Skeletal muscle tissue (tissue), 4 donors: ENCODE results near the gene PAX4. TPM values are rescaled to one million over a fixed set of nuclear protein-coding genes. Genes with fewer than 3 reads are reported as not detected.
"Not testable (repeated sequence)": the region's sequence is repeated elsewhere in the genome, so short reads cannot be mapped to it uniquely, and the experiment has no call there.

Source experiments
- H3K27ac ChIP-seq: one replicate; pipeline ENCODE4 v1.7.0; 2013; ENCODE audit warnings: mild to moderate bottlenecking, low read depth, low read length, inconsistent platforms
- H3K27me3 ChIP-seq, 3 donors: one replicate each; pipeline ENCODE4 v1.7.0; 2013; ENCODE audit warnings: low read length in 3 of 3; ENCODE audit not compliant: control insufficient read depth in 3 of 3, insufficient read depth in 3 of 3
- H3K36me3 ChIP-seq, 3 donors: one replicate each; pipeline ENCODE4 v1.7.0; 2013; ENCODE audit warnings: low read length in 3 of 3; ENCODE audit not compliant: control insufficient read depth in 3 of 3, insufficient read depth in 3 of 3
- H3K4me1 ChIP-seq, 3 donors: one replicate each; pipeline ENCODE4 v1.7.0; 2013; ENCODE audit warnings: low read length in 3 of 3, mild to moderate bottlenecking in 3 of 3; ENCODE audit not compliant: control insufficient read depth in 3 of 3, insufficient read depth in 3 of 3
- H3K4me3 ChIP-seq, 3 donors: one replicate each; pipeline ENCODE4 v1.7.0; 2013; ENCODE audit warnings: low read length in 3 of 3
- H3K9ac ChIP-seq, 3 donors: one replicate each; pipeline ENCODE4 v1.7.0; 2013; ENCODE audit warnings: low read length in 3 of 3, mild to moderate bottlenecking in 3 of 3, moderate library complexity in 2 of 3, low read depth in 1 of 3
- H3K9me3 ChIP-seq, 3 donors: one replicate each; pipeline ENCODE4 v1.7.0; 2013; ENCODE audit warnings: low read length in 3 of 3; ENCODE audit not compliant: control insufficient read depth in 3 of 3
- total RNA-seq: library from RNA; depleted of rRNA; stranded (reverse); fragments of >200 nt; gene quantifications from one replicate; pipeline ENCODE4 v1.2.3, GENCODE V29; 2014
- donor health status: Osteomylitis.

The PAX4 gene
- total RNA-seq, 1 donor from 2014 or later: not detected

DNA sequence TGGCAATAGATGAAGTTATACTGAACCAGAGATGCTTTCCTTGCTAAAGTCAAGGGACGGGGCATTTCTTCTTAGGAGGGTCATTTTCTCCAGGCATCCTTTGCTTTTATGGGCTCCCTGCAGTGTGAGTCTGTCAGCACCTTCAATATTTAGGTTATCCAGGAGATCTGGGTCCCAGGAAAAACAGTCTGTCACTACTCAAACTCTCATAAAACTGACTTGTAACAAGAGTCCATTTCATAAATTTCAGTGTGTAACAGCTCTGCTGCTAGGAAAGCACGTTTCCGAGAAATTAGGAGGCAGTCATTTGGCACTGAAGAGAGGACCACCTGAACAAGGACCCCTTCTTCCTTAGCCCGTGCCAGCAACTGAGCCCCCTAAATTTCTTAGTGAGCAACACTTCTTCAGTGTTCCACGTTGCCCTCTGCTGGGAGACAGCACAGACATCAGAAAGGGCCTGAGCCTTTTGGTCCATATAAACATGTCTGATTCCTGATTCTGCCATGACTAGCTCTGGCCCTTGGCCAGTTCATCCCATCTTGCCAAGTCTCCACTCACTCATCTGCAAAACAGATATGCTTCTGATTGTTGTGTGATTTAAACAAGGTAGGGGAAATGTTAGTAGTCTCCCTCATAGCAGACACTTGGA is 39.8 kb downstream of the PAX4 start:
- peaks cover 21 to 26% (median 21%) of the 10 kb centered on the region in 3 donors for H3K4me1 ChIP-seq
- no peaks in the 10 kb centered on the region for H3K9me3 ChIP-seq
- no peaks in the 10 kb centered on the region for H3K27me3 ChIP-seq
- no peak overlapping the region for H3K27ac ChIP-seq
- H3K4me3 ChIP-seq: no peak overlapping the region
- no peak overlapping the region for H3K9ac ChIP-seq
- peaks cover 15 to 34% (median 20%) of the 10 kb centered on the region in 3 donors for H3K36me3 ChIP-seq

DNA sequence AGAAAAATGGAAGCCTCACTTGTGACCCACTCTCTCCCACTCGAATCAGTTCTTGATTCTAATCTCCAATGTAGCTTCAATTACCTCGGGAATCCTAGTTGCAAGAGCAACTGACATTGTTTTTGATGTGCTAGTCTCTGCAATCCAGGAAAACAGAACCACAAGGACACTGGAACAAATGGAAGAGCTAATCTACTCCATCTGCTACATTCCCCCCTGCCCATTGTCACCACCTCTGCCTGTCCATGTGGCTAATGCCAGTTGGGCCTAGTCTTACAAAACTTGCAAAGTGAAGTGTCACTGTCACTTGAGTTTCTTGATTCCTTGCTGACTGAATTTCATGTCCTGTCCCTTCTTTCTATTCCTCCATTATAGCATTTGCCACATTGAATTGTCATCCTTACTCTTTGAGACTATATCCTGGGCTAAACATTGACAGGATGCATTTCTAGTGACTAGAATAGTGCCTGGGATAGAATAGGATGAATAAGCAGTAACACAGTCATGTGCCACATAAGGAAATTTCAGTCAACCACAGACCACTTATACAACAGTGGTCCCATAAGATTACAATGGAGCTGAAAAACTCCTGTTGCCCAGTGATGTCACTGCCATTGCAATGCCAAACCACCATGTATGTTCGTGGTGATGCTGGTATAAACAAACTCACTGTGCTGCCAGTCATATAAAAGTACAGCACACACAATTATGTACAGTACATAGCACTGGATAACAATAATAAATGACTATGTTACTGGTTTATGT is 46.0 kb downstream of the PAX4 start:
- no peak overlapping the region for H3K9ac ChIP-seq
- no peak overlapping the region for H3K4me3 ChIP-seq
- H3K36me3 ChIP-seq: no peaks in the 10 kb centered on the region
- no peaks in the 10 kb centered on the region for H3K4me1 ChIP-seq
- no peaks in the 10 kb centered on the region for H3K9me3 ChIP-seq
- H3K27me3 ChIP-seq: no peaks in the 10 kb centered on the region
- H3K27ac ChIP-seq: no peak overlapping the region

DNA sequence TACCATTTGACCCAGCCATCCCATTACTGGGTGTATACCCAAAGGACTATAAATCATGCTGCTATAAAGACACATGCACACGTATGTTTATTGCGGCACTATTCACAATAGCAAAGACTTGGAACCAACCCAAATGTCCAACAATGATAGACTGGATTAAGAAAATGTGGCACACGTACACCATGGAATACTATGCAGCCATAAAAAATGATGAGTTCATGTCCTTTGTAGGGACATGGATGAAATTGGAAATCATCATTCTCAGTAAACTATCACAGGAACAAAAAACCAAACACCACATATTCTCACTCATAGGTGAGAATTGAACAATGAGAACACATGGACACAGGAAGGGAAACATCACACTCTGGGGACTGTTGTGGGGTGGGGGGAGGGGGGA is 49.9 kb downstream of the PAX4 start:
- not testable (repeated sequence) for H3K9me3 ChIP-seq, H3K4me1 ChIP-seq, H3K4me3 ChIP-seq, H3K9ac ChIP-seq, H3K36me3 ChIP-seq, H3K27me3 ChIP-seq, H3K27ac ChIP-seq

DNA sequence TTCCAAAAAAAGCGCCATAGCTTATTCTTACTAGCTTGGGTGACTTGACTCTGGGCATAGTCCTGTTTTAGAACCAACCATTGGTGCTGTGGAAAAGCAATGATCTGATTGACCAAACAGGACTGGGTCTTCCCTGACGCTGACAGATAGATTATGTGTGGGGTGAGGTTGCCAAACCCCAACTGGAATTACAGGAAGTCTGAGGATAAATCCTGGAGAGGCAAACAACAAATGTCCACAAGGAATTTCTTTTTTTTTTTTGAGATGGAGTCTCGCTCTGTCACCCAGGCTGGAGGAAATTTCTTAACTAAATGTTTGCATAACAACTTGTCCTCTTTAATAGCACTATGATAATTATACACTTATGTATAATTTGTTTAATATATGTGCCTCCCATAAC is 51.7 kb downstream of the PAX4 start:
- H3K27me3 ChIP-seq: no peaks in the 10 kb centered on the region
- no peak overlapping the region for H3K27ac ChIP-seq

More for the DNA sequence above, 51.7 kb downstream of the PAX4 start:
- Histone ChIP-seq H3K4me3 (no peak overlapping the region), H3K9me3 (no peaks in the 10 kb centered on the region), H3K9ac (no peak overlapping the region), H3K36me3 (no peaks in the 10 kb centered on the region), H3K4me1 (no peaks in the 10 kb centered on the region)

Other genes starting within 250 kb of the PAX4 start
- gene ZNF800, start 225.4 kb downstream of the PAX4 start, total RNA-seq: 14.1 TPM
- 14.6 TPM for gene GCC1, start 32.5 kb downstream of the PAX4 start, total RNA-seq
- 59.5 TPM for gene ARF5, start 29.7 kb downstream of the PAX4 start, total RNA-seq
- not detected for gene FSCN3, start 24.4 kb downstream of the PAX4 start, total RNA-seq
- gene SND1, start 34.1 kb upstream of the PAX4 start, total RNA-seq: 104 TPM